Mucosa of rectum (tissue), 2 donors: Measurements from ENCODE around the gene LEPR.

Experiments used
- H3K27ac ChIP-seq, 2 donors: one replicate each; pipeline ENCODE4 v1.7.0; 2013; ENCODE audit warnings: inconsistent platforms in 2 of 2, low read depth in 2 of 2, low read length in 2 of 2
- H3K27me3 ChIP-seq, 2 donors: one replicate each; pipeline ENCODE4 v1.7.0; 2013; ENCODE audit warnings: low read length in 2 of 2; ENCODE audit not compliant: control insufficient read depth in 2 of 2, insufficient read depth in 2 of 2
- H3K36me3 ChIP-seq, 2 donors: one replicate each; pipeline ENCODE4 v1.7.0; 2013; ENCODE audit warnings: low read length in 2 of 2; ENCODE audit not compliant: control insufficient read depth in 2 of 2, insufficient read depth in 2 of 2
- H3K4me1 ChIP-seq, 2 donors: one replicate each; pipeline ENCODE4 v1.7.0; 2013; ENCODE audit warnings: low read length in 2 of 2, mild to moderate bottlenecking in 1 of 2; ENCODE audit not compliant: control insufficient read depth in 2 of 2, insufficient read depth in 2 of 2
- H3K4me3 ChIP-seq, 2 donors: one replicate each; pipeline ENCODE4 v1.7.0; 2013; ENCODE audit warnings: low read length in 2 of 2
- H3K9ac ChIP-seq, 2 donors: one replicate each; pipeline ENCODE4 v1.7.0; 2013; ENCODE audit warnings: low read length in 2 of 2, low read depth in 1 of 2, mild to moderate bottlenecking in 1 of 2
- H3K9me3 ChIP-seq, 2 donors: one replicate each; pipeline ENCODE4 v1.7.0; 2013; ENCODE audit warnings: low read length in 2 of 2; ENCODE audit not compliant: control insufficient read depth in 2 of 2
- donor health status: healthy.
- donor health status: Normal muscosa, but diverticular disease.

The LEPR gene

GRCh38 chr1:65432918-65433317 is 12.4 kb downstream of the LEPR start:
- Histone ChIP-seq H3K27me3 (no peaks in the 10 kb centered on the region), H3K4me1 (no peaks in the 10 kb centered on the region), H3K27ac (no peak overlapping the region), H3K4me3 (no peak overlapping the region), H3K36me3 (peaks cover 23 to 24% of the 10 kb centered on the region in 2 donors), H3K9me3 (no peaks in the 10 kb centered on the region), H3K9ac (no peak overlapping the region)

- Histone ChIP-seq H3K27ac (no peak overlapping the region), H3K4me3 (no peak overlapping the region), H3K36me3 (peaks cover 18 to 23% of the 10 kb centered on the region in 2 donors), H3K9ac (no peak overlapping the region), H3K27me3 (no peaks in the 10 kb centered on the region), H3K9me3 (no peaks in the 10 kb centered on the region), H3K4me1 (no peaks in the 10 kb centered on the region)
Observed at GRCh38 chr1:65434255-65434654, 13.8 kb downstream of the LEPR start.

DNA sequence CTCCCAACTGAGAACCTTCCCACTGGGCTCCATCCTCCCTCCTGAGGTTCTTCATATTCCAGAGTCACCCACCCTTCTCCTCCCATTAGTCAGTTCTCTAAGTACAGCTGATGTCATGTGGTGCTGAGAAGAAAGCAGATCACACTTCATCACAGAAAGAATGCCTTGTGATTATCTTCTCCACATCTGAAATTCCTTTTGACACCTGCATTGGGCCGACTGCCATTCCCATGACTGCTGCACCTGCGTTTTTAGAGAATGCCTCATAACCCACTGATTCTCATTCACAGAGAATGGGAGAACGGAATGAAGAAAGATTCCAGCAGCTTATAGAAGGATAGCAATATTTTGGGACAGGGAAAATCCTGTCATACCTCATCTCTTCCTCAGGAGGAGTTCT is 14.3 kb downstream of the LEPR start:
- Histone ChIP-seq H3K27ac (no peak overlapping the region), H3K27me3 (no peaks in the 10 kb centered on the region), H3K9ac (no peak overlapping the region), H3K4me1 (no peaks in the 10 kb centered on the region), H3K4me3 (no peak overlapping the region), H3K9me3 (no peaks in the 10 kb centered on the region), H3K36me3 (peaks cover 16 to 21% of the 10 kb centered on the region in 2 donors)

DNA sequence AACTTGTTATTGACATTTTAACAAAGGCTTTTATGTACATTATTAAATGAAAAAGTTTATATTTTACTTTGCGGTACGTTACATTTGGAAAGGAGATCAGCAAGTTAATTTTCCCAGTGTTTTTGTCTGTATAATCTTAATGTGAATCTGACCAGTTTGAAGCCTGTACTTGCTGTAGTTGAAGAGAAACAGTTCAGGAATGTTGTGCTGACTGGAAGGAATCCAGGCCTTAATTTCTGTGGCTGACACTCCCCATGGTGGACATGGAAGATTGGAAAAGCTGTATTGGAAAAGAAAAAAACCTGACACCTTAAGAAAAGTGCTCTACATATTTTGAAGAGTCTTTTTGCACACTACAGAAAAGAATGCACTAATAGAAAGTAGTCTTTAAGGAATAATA is 15.5 kb downstream of the LEPR start:
- Histone ChIP-seq H3K4me3 (no peak overlapping the region), H3K4me1 (no peaks in the 10 kb centered on the region), H3K27ac (no peak overlapping the region), H3K9ac (no peak overlapping the region), H3K9me3 (no peaks in the 10 kb centered on the region), H3K27me3 (no peaks in the 10 kb centered on the region), H3K36me3 (peaks cover 9% of the 10 kb centered on the region in 2 donors)

DNA sequence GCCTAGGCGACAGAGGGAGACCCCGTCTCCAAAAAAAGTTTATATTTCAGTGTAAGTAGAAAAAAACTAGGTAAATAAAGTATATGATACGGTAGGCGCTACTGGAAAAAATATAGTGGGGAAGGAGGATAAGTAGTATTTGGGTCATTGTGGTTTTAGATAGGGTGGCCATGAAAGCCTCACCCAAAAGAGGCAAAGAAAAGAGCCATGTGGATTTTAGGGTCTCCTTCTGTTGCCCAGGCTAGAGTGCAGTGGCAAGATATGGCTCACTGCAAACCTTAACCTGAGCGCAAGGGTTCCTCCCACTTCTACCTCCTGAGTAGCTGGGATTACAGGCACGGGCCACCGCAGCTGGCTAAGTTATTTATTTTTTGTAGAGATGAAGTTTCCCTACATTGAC is 17.1 kb downstream of the LEPR start:
- H3K27me3 ChIP-seq: no peaks in the 10 kb centered on the region
- peaks cover 9% of the 10 kb centered on the region in 2 donors for H3K36me3 ChIP-seq
- H3K4me3 ChIP-seq: no peak overlapping the region
- H3K9ac ChIP-seq: no peak overlapping the region
- H3K27ac ChIP-seq: no peak overlapping the region
- no peaks in the 10 kb centered on the region for H3K4me1 ChIP-seq
- H3K9me3 ChIP-seq: no peaks in the 10 kb centered on the region

GRCh38 chr1:65440322-65440900 is 19.9 kb downstream of the LEPR start:
- Histone ChIP-seq H3K9me3 (no peaks in the 10 kb centered on the region), H3K36me3 (peaks cover 0 to 3% of the 10 kb centered on the region in 2 donors), H3K4me3 (no peak overlapping the region), H3K27ac (no peak overlapping the region), H3K27me3 (no peaks in the 10 kb centered on the region), H3K9ac (no peak overlapping the region), H3K4me1 (no peaks in the 10 kb centered on the region)

- no peaks in the 10 kb centered on the region for H3K4me1 ChIP-seq
- H3K4me3 ChIP-seq: no peak overlapping the region
- H3K27me3 ChIP-seq: no peaks in the 10 kb centered on the region
- H3K9ac ChIP-seq: no peak overlapping the region
- no peak overlapping the region for H3K27ac ChIP-seq
- no peaks in the 10 kb centered on the region for H3K9me3 ChIP-seq
- H3K36me3 ChIP-seq: peaks cover 0 to 2% of the 10 kb centered on the region in 2 donors
Observed at GRCh38 chr1:65440915-65441314, 20.4 kb downstream of the LEPR start.

DNA sequence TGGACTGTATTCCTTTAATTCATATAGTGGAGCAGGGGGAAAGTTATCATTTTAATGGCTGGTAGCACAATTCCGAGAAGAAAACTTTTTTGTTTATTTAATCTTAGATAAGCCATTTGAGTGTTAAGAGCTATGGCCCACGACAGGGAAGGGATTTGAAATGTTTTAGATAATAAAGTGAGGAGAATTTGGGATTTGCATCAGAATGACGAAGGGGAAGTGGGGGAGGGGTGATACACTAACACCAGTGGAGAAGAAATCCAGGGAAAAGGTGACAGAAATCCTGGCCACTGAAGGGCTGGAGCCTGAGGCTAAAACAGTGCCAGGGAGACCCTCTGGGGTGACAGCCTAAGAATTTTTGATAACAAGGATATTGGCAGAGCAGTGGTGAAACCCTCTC is 21.0 kb downstream of the LEPR start:
- no peaks in the 10 kb centered on the region for H3K4me1 ChIP-seq
- no peaks in the 10 kb centered on the region for H3K36me3 ChIP-seq
- no peaks in the 10 kb centered on the region for H3K9me3 ChIP-seq
- H3K9ac ChIP-seq: no peak overlapping the region
- no peak overlapping the region for H3K27ac ChIP-seq
- H3K4me3 ChIP-seq: no peak overlapping the region
- H3K27me3 ChIP-seq: no peaks in the 10 kb centered on the region

DNA sequence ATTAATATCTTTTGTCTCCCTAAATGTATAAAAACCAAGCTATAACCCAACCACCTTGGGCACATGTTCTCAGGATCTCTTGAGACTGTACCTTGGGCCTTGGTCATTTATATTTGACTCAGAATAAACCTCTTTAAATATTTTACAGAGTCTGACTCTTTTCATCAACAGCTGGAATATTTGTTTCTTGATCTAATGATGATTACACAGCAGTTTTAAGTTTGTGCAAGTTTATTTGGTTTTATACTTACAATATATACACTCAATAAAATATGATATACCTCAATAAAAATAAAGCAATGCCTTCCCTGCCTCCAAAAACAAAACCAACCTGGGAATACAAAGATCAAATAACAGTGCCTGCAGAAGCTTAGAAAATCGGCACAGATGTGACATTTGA is 22.0 kb downstream of the LEPR start:
- no peak overlapping the region for H3K27ac ChIP-seq

GRCh38 chr1:65443647-65444046 is 23.2 kb downstream of the LEPR start:
- Histone ChIP-seq H3K4me3 (no peak overlapping the region), H3K4me1 (no peaks in the 10 kb centered on the region), H3K36me3 (no peaks in the 10 kb centered on the region), H3K9me3 (no peaks in the 10 kb centered on the region), H3K27ac (no peak overlapping the region), H3K9ac (no peak overlapping the region), H3K27me3 (no peaks in the 10 kb centered on the region)

More for the DNA sequence above, 22.0 kb downstream of the LEPR start:
- H3K9me3 ChIP-seq: no peaks in the 10 kb centered on the region
- H3K36me3 ChIP-seq: no peaks in the 10 kb centered on the region
- no peaks in the 10 kb centered on the region for H3K27me3 ChIP-seq
- no peak overlapping the region for H3K4me3 ChIP-seq
- H3K4me1 ChIP-seq: no peaks in the 10 kb centered on the region
- H3K9ac ChIP-seq: no peak overlapping the region
